Measurements from ENCODE around the gene FAM171A2.
"Not testable (repeated sequence)": the region's sequence is repeated elsewhere in the genome, so short reads cannot be mapped to it uniquely, and the experiment has no call there.

- not testable (repeated sequence) for TF ChIP-seq POLR2A, POLR2AphosphoS5, CTCF, EP300 (IDR thresholded peaks at IDR 0.05)
Observed at GRCh38 chr17:44394112-44394511, 30.5 kb upstream of the FAM171A2 start.
